PC-9 (cell line): Measurements from ENCODE around the gene POMGNT2. TPM values are rescaled to one million over a fixed set of nuclear protein-coding genes. Genes with fewer than 3 reads are reported as not detected.

Experiments used
- BruUV-seq: library from RNA; stranded (reverse); fragments of 400-500 nt; replicated peaks from 2 replicates; lab custom pipeline; 2021; lab: Mats Ljungman, UMichigan
- CTCF ChIA-PET: fragments of 300-600 bp; sonication (Branson Sonifier 250); formaldehyde crosslinking; loops from one replicate; lab custom pipeline; 2022; ENCODE audit warnings: antibody characterized with exemption; lab: Charles Lee
- POLR2A ChIA-PET: fragments of 300-600 bp; sonication (Branson Sonifier 250); formaldehyde crosslinking; loops from one replicate; lab custom pipeline; 2022; ENCODE audit warnings: antibody characterized with exemption; ENCODE audit not compliant: unreplicated experiment; lab: Charles Lee
- DNase-seq, 2 experiments: peaks; one replicate each; pipeline versions ENCODE4 v3.0.0 to v3.0.0-alpha.2; 2015 to 2022; ENCODE audit warnings: mixed read lengths in 1 of 2
- H2AFZ ChIP-seq: fragments of 200-600 bp; sonication (generic); 2 replicates; pipeline ENCODE4 v1.8.1; 2017; ENCODE audit warnings: antibody characterized with exemption
- H3F3A ChIP-seq: fragments of 200-600 bp; sonication (generic); 2 replicates; pipeline ENCODE4 v1.8.1; 2017; ENCODE audit warnings: antibody characterized with exemption, mild to moderate bottlenecking, low read depth; ENCODE audit not compliant: insufficient read depth
- H3K27ac ChIP-seq: fragments of 200-600 bp; sonication (generic); 2 replicates; pipeline ENCODE4 v1.6.1; 2016; ENCODE audit warnings: mixed run types
- H3K27me3 ChIP-seq: fragments of 200-600 bp; sonication (generic); 2 replicates; pipeline ENCODE4 v1.6.1; 2016; ENCODE audit warnings: low read depth, mixed run types; ENCODE audit not compliant: insufficient read depth
- H3K36me3 ChIP-seq: fragments of 200-600 bp; sonication (generic); 2 replicates; pipeline ENCODE4 v1.6.1; 2016; ENCODE audit warnings: low read depth, mixed run types
- H3K4me1 ChIP-seq: fragments of 200-600 bp; sonication (generic); replicated peaks from 2 replicates; pipeline ENCODE4 v1.6.1; 2016; ENCODE audit warnings: mixed run types; ENCODE audit not compliant: insufficient read depth
- H3K4me2 ChIP-seq: fragments of 200-600 bp; sonication (generic); 2 replicates; pipeline ENCODE4 v1.6.1; 2017; ENCODE audit warnings: mixed run types
- H3K4me3 ChIP-seq: fragments of 200-600 bp; sonication (generic); 2 replicates; pipeline ENCODE4 v1.6.1; 2016; ENCODE audit warnings: mixed run types
- H3K79me2 ChIP-seq: fragments of 200-600 bp; sonication (generic); 2 replicates; pipeline ENCODE4 v1.6.1; 2017; ENCODE audit warnings: low read depth, mixed run types
- H3K9me2 ChIP-seq: fragments of 200-600 bp; sonication (generic); 2 replicates; pipeline ENCODE4 v1.8.1; 2017; ENCODE audit warnings: mild to moderate bottlenecking; ENCODE audit not compliant: insufficient read depth
- H3K9me3 ChIP-seq: fragments of 200-600 bp; sonication (generic); 2 replicates; pipeline ENCODE4 v1.8.1; 2016; ENCODE audit warnings: low read depth; ENCODE audit not compliant: insufficient read depth
- H4K20me1 ChIP-seq: fragments of 200-600 bp; sonication (generic); 2 replicates; pipeline ENCODE4 v1.8.1; 2017; ENCODE audit not compliant: insufficient read depth
- CTCF ChIP-seq: fragments of 200-600 bp; sonication (generic); conservative IDR thresholded peaks from 2 replicates; pipeline ENCODE4 v1.6.1; 2017; ENCODE audit warnings: mixed run types, antibody characterized with exemption, mild to moderate bottlenecking, moderate library complexity
- EZH2 ChIP-seq: fragments of 200-600 bp; sonication (generic); IDR thresholded peaks from 2 replicates; pipeline ENCODE4 v1.8.0; 2017; ENCODE audit warnings: antibody characterized with exemption, low read depth
- intact Hi-C: fragments of 100-400 bp; cut with micrococcal nuclease; formaldehyde crosslinking; loops from one replicate; pipeline ENCODE4 v1.10.0; 2022; ENCODE audit not compliant: unreplicated experiment
- total RNA-seq: library from RNA; stranded (reverse); gene quantifications from 2 replicates; pipeline ENCODE4 v1.2.3, GENCODE V29; 2021

POMGNT2 gene
- total RNA-seq, 1 experiment from 2014 or later: 17.2 TPM

GRCh38 chr3:43120937-43121336 lies 15.1 kb upstream of the POMGNT2 start:
- no peaks in the 10 kb centered on the region for H3K79me2 ChIP-seq
- H3K9me2 ChIP-seq: no peaks in the 10 kb centered on the region
- intact Hi-C loops: no loop called here
- no peak overlapping the region for H3K4me3 ChIP-seq
- no peak for TF ChIP-seq CTCF
- CTCF ChIA-PET: no interaction called here
- H3K9me3 ChIP-seq: no peaks in the 10 kb centered on the region
- POLR2A ChIA-PET: no interaction called here
- H3K27me3 ChIP-seq: peaks cover 7% of the 10 kb centered on the region; the same call in 1 of the 2 replicates
- no TSS peak for BruUV-seq
- H4K20me1 ChIP-seq: no peaks in the 10 kb centered on the region
- no peaks in the 10 kb centered on the region for H3K36me3 ChIP-seq
- no peaks in the 10 kb centered on the region for H3K4me1 ChIP-seq
- H3K4me2 ChIP-seq: no peak overlapping the region
- H3F3A ChIP-seq: no peaks in the 10 kb centered on the region
- no peak for DNase-seq
- no peak overlapping the region for H2AFZ ChIP-seq
- H3K27ac ChIP-seq: no peak overlapping the region

- H3K4me3 ChIP-seq: no peak overlapping the region
- peaks cover 7% of the 10 kb centered on the region; the same call in 1 of the 2 replicates for H3K27me3 ChIP-seq
- no peaks in the 10 kb centered on the region for H3K79me2 ChIP-seq
- intact Hi-C loops: no loop called here
- no peak for DNase-seq
- no peaks in the 10 kb centered on the region for H3K4me1 ChIP-seq
- CTCF ChIA-PET: no interaction called here
- H4K20me1 ChIP-seq: no peaks in the 10 kb centered on the region
- no peak overlapping the region for H3K27ac ChIP-seq
- no peak overlapping the region for H2AFZ ChIP-seq
- H3K9me2 ChIP-seq: no peaks in the 10 kb centered on the region
- BruUV-seq: no TSS peak
- H3K36me3 ChIP-seq: no peaks in the 10 kb centered on the region
- TF ChIP-seq CTCF (no peak), EZH2 (no peak)
- no peaks in the 10 kb centered on the region for H3F3A ChIP-seq
- H3K4me2 ChIP-seq: no peak overlapping the region
- POLR2A ChIA-PET: no interaction called here
- no peaks in the 10 kb centered on the region for H3K9me3 ChIP-seq
These were observed 11.4 kb upstream of the POMGNT2 start for GRCh38 chr3:43117257-43117656.

- ChIA-PET POLR2A (no interaction called here), CTCF (no interaction called here)
- Histone ChIP-seq H3F3A (no peaks in the 10 kb centered on the region), H3K27ac (no peak overlapping the region), H4K20me1 (no peaks in the 10 kb centered on the region), H3K79me2 (no peaks in the 10 kb centered on the region), H3K4me1 (no peaks in the 10 kb centered on the region), H3K27me3 (peaks cover 7% of the 10 kb centered on the region; the same call in 1 of the 2 replicates), H3K9me3 (no peaks in the 10 kb centered on the region), H3K36me3 (no peaks in the 10 kb centered on the region), H3K9me2 (no peaks in the 10 kb centered on the region), H2AFZ (no peak overlapping the region), H3K4me2 (no peak overlapping the region), H3K4me3 (no peak overlapping the region)
- no TSS peak for BruUV-seq
- intact Hi-C loops: no loop called here
- DNase-seq: no peak
- TF ChIP-seq CTCF: no peak
- TF ChIP-seq EZH2: no peak
These were observed 7.8 kb upstream of the POMGNT2 start for GRCh38 chr3:43113671-43114070.
